Astrocyte of the cerebellum (primary cell): Measurements from ENCODE around the gene KRT80.

Experiments
- DNase-seq: peaks from one replicate; pipeline ENCODE4 v3.0.0-alpha.2; 2011; ENCODE audit warnings: low read depth
- H3K4me3 ChIP-seq: 2 replicates; pipeline ENCODE4 v1.5.1; 2011; ENCODE audit warnings: mild to moderate bottlenecking, low read depth, low read length, moderate library complexity
- in situ Hi-C: cut with HindIII; loops from 2 replicates; pipeline ENCODE4 v1.10.0; 2017; ENCODE audit warnings: low sequenced_read_pairs
- TF ChIP-seq, protein P1 (sequence below): IDR thresholded peaks from 2 replicates; pipeline ENCODE4 v1.5.1; 2012; ENCODE audit warnings: low read length, low read depth, moderate library complexity, mild to moderate bottlenecking; ENCODE audit errors: missing control alignments

KRT80 gene

DNA sequence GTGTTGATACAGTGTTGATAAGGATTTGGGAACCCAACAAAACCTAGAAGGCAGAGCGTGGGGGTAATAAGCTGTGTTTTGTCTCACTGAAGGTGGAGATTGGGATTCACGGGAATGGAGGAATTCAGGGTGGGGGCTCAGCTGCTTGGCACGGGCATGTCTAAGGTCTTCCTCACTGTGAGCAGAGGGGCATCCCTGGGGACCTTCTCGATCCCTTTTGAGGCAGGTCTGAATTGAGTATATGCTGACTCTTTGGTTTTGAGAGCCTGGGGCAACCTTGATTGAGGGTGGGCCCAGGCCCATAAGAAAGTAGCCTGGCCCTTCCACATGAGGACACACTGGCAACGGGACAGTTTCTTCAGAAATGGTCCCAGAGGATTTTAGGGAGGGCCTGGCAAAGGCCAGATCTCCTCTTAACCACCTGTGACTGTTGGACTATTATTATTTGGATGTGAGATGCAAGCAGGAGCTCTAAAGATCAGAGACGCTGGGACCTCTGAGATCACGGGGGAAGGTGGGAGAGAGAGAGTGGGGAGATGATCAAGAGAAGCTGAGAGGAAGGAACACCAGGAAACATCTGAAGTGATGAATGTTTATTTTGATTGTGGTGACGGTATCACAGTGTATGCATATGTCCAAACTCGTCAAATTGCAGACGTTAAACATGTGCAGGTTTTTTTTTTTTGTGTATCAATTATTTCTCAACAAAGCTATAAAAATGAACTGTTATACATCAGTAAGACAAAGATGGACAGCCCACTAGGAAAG lies 63.9 kb downstream of the KRT80 start:
- H3K4me3 ChIP-seq, result no peak overlapping the region
- in situ Hi-C loops, result no loop called here
- TF ChIP-seq, protein P1, sequence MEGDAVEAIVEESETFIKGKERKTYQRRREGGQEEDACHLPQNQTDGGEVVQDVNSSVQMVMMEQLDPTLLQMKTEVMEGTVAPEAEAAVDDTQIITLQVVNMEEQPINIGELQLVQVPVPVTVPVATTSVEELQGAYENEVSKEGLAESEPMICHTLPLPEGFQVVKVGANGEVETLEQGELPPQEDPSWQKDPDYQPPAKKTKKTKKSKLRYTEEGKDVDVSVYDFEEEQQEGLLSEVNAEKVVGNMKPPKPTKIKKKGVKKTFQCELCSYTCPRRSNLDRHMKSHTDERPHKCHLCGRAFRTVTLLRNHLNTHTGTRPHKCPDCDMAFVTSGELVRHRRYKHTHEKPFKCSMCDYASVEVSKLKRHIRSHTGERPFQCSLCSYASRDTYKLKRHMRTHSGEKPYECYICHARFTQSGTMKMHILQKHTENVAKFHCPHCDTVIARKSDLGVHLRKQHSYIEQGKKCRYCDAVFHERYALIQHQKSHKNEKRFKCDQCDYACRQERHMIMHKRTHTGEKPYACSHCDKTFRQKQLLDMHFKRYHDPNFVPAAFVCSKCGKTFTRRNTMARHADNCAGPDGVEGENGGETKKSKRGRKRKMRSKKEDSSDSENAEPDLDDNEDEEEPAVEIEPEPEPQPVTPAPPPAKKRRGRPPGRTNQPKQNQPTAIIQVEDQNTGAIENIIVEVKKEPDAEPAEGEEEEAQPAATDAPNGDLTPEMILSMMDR, result no peak
- DNase-seq, result no peak

DNA sequence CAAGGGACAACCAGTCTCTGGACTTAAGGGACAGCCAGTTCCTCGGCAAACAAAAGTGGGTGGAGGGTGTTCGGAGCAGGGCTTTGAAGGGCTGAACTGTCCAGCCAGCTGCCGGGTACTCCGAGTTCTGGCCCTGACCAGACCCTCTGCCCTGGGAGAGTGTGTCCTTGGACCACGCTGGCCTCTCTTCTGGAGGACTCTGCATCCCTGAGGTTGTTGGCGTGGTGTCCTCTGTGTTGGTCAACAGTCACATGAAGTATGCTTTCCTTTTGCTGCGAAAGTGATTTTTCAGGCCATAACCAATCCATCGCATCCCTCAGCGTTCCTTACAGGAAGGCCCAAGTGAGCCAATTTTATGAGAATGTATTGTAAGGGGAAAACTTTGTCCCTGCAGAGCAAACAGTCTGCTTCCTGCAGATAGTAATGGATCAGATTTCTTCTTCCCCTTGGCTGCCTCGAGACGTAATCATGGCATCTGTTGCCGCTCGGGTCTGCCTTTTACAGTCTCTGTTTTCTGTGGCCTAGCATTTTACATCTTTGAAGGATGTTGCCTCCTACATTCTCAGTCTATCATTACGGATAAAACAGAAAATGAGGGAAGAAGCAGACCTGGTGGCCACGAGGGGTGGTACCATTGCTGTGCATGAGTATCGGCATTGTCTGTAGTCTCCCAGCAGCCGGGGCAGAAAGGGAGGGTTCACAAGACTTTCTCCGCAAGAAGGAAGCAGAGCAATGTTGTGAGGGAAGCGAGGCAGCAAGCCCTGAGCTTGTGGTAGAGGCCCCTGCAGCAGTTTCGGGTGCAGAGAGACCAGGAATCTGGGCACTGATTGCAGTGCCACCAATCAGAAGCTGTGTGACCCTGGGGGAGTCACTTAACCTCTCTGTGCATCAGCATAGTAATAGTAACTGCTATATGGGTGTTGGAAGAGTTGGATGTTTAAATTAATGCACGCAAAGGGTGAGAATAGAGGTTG lies 64.9 kb downstream of the KRT80 start:
- TF ChIP-seq, protein P1, result no peak
- H3K4me3 ChIP-seq, result no peak overlapping the region
- DNase-seq, result no peak
- in situ Hi-C loops, result no loop called here

DNA sequence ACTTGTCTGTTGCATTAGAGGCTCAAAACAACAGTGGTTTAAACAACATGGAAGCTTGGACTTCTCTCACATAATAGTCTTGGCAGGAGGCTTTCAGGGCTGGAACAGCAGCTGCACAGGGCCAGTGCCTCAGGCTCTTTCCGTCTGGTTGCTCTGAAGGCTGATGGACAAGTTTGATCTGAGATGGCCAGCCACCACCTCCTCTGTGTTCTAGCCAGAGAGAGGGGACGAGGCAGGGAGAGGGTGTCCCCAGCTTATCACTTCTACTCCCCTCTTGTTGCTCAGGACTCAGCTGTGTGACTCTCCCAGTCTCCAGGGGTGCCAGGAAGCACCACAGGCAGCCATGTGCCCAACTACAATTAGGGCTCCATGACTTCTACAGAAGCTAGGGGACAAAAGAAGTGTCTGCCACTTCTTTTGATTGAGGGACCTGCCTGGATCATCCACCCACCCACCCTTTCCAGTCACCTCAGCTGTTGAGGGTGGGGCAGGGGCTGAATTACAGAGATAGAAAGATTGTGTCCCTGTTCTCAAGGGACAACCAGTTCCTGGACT lies 65.7 kb downstream of the KRT80 start:
- no peak for DNase-seq
- H3K4me3 ChIP-seq, result no peak overlapping the region
- in situ Hi-C loops, result no loop called here
- TF ChIP-seq, protein P1, result no peak

DNA sequence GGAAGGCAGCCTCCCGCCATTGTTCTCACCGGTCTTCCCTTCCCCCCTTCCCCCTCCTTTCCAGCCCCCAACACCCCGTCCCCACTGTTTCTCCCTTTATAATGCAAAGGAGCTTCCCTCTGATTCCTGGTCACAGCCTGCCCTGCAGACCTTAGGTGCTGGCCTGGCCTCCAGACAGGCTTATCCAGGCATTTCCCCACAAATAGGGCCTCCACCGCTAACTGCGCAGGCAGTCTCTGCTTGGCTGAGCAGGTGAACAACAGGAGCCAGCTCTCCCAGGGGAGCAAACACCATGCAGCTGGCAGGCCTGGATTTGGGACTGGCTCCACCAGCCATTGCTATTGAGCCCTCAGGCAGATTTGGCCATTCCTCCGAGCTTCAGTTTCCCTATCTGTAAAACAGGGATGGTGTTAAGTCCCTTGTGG lies 66.3 kb downstream of the KRT80 start:
- in situ Hi-C loops, result no loop called here
- TF ChIP-seq, protein P1, result no peak

DNA sequence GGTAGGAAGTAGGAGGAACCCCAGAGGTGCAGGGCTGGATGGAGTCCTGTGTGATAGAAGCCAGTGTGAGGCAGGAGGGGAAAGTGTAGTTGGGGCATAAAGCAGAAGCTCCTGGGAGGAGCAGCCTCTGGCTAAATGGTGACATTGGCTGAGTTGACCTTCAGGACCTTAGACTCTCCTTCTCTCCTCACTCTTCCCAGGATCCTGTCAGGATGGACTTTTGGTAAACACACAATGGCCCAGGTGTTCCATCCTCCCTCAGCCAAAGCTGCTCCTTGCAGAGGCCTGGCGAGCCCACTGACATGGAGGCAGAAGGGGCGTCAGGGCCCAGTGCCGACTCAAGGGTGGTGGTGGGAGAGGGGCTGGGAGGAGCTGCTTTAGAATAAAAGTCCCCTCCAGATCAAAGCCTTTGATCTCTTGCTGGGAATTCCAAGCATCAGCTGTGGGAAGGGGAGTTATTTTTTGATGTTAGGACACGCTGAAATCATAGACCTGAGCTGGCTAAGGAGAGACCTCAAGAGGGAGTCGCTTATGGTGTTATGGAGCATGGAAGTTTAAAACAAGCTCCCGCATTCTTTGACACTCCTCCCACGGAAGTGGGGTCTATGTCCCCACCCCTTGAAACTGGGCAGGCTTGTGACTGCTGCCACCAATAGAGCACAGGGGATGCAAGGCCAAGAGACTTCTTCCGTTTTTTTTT lies 68.2 kb downstream of the KRT80 start:
- in situ Hi-C loops, result no loop called here
- no peak overlapping the region for H3K4me3 ChIP-seq
- DNase-seq, result no peak
- TF ChIP-seq, protein P1, result no peak

More for the DNA sequence above, 66.3 kb downstream of the KRT80 start:
- no peak overlapping the region for H3K4me3 ChIP-seq
- no peak for DNase-seq

DNA sequence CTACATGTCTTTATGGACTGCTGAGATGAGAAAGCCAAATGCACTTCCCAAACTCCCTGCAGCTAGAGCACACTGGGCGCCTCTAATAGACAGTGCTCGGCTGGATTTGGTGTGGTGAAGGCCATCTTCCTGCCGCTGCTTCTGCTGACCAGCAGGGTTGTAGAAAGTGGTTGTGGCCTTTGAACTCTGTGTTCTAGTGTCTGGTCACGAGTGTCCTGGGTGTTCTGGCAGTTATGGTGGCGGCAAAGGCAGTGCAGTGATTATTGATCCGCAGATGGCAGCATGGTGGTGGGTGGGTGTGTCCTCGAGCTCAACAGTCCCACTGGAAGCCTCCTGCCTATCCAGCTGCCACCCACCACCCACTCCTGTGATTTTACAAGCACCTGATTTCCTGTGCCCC lies 68.9 kb downstream of the KRT80 start:
- in situ Hi-C loops, result no loop called here
- TF ChIP-seq, protein P1, result no peak
- H3K4me3 ChIP-seq, result no peak overlapping the region
- no peak for DNase-seq
